Epidermal melanocyte (primary cell): ENCODE data around the gene PCDHGB6.
"Not testable (repeated sequence)": the region's sequence is repeated elsewhere in the genome, so short reads cannot be mapped to it uniquely, and the experiment has no call there.

Experiments used
- DNase-seq: peaks from one replicate; pipeline ENCODE4 v3.0.0; 2011; ENCODE audit warnings: low spot score; ENCODE audit not compliant: insufficient read length

The PCDHGB6 gene

DNA sequence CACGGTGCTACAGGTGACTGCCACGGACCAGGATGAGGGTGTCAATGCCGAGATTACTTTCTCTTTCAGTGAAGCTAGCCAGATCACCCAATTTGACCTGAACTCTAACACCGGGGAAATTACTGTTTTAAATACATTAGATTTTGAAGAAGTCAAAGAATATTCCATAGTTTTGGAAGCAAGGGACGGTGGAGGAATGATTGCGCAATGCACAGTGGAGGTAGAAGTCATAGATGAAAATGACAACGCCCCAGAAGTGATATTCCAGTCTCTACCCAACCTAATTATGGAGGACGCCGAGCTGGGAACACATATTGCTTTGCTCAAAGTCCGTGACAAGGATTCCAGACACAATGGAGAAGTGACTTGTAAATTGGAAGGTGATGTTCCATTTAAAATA is 19.2 kb upstream of the PCDHGB6 start:
- no peak for DNase-seq

DNA sequence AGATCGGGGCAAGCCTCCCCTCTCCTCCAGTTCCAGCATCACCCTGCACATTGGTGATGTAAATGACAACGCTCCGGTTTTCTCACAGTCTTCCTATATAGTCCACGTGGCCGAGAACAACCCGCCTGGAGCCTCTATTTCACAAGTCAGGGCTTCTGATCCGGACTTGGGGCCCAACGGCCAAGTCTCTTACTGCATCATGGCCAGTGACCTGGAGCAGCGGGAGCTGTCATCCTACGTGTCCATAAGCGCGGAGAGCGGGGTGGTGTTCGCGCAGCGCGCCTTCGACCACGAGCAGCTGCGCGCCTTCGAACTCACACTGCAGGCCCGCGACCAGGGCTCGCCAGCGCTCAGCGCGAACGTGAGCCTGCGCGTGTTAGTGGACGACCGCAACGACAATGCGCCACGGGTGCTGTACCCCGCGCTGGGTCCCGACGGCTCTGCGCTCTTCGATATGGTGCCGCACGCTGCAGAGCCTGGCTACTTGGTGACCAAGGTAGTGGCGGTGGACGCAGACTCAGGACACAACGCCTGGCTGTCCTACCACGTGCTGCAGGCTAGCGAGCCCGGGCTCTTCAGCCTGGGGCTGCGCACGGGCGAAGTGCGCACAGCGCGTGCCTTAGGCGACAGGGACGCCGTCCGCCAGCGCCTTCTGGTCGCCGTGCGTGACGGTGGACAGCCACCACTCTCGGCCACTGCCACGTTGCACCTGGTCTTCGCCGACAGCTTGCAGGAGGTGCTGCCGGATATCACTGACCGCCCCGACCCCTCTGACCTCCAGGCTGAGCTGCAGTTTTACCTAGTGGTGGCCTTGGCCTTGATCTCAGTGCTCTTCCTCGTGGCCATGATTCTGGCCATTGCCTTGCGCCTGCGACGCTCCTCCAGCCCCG is 18.4 kb upstream of the PCDHGB6 start:
- DNase-seq = no peak

DNA sequence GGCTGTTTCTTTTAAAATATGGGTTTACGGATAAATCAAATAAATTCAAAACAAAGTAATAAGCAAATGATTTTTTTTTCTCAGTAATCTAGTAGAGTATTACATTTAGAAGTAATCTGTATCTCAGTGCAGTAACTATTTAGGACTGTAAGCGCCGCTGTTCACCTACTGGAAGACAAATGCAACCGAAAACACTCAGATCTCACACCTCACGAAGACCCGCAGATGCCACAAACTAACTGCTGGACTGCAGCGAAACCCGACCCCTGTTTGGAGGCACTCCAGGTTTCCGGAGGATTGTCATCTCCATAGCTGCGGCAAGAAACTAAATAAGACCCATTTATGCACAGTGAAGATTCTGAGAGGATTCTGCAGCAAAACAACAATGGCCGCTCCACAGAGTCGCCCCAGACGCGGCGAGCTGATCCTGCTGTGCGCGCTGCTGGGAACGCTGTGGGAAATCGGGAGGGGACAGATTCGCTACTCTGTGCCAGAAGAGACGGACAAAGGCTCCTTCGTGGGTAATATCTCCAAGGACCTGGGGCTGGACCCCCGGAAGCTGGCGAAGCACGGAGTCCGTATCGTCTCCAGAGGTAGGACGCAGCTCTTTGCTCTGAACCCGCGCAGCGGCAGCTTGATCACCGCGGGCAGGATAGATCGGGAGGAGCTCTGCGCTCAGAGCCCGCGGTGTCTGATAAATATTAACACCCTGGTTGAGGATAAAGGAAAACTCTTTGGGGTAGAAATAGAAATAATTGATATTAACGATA is 15.2 kb upstream of the PCDHGB6 start, which contains the start of gene PCDHGA8:
PCDHGA8 (plus strand) TSS at position 205 of the 770 bp plus-strand sequence; CDS start at position 386, 181 bp downstream.
- DNase-seq = no peak

DNA sequence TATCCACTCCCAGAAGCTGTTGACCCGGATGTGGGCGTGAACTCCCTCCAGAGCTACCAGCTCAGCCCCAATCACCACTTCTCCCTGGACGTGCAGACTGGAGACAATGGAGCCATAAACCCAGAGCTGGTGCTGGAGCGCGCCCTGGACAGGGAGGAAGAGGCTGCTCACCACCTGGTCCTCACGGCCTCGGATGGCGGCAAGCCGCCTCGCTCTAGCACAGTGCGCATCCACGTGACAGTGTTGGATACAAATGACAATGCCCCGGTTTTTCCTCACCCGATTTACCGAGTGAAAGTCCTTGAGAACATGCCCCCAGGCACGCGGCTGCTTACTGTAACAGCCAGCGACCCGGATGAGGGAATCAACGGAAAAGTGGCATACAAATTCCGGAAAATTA is 14.6 kb upstream of the PCDHGB6 start:
- DNase-seq = no peak

DNA sequence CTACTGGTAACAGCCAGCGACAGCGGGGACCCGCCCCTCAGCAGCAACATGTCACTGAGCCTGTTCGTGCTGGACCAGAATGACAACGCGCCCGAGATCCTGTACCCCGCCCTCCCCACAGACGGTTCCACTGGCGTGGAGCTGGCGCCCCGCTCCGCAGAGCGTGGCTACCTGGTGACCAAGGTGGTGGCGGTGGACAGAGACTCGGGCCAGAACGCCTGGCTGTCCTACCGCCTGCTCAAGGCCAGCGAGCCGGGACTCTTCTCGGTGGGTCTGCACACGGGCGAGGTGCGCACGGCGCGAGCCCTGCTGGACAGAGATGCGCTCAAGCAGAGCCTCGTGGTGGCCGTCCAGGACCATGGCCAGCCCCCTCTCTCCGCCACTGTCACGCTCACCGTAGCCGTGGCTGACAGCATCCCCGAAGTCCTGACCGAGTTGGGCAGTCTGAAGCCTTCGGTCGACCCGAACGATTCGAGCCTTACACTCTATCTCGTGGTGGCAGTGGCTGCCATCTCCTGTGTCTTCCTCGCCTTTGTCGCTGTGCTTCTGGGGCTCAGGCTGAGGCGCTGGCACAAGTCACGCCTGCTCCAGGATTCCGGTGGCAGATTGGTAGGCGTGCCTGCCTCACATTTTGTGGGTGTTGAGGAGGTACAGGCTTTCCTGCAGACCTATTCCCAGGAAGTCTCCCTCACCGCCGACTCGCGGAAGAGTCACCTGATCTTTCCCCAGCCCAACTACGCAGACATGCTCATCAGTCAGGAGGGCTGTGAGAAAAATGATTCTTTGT is 13.2 kb upstream of the PCDHGB6 start:
- DNase-seq = not testable (repeated sequence)

DNA sequence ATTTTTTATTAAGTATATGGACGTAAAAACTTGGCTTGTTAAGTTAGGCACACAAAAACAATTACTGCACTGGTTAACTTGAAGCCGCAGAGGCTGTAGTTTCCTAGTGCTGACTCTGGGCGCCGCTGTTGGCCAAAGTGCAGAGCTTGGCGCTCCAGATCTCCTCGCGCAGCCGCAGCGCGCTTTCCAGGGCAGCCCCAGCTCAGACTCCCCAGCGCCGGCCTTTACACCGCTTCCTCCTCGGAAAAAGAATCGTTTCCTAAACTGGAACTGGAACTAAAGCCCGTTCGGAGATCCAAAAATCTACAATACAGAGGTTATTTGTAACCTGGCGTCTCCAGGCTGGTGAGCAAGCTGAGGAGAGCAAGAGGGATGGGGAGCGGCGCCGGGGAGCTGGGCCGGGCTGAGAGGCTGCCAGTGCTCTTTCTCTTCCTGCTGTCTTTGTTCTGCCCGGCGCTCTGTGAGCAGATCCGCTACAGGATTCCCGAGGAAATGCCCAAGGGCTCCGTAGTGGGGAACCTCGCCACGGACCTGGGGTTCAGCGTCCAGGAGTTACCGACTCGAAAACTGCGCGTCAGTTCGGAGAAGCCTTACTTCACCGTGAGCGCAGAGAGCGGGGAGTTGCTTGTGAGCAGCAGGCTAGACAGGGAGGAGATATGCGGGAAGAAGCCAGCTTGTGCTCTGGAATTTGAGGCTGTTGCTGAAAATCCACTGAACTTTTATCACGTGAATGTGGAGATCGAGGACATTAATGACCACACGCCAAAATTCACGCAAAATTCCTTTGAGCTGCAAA is 9.9 kb upstream of the PCDHGB6 start, which contains the start of gene PCDHGB5:
PCDHGB5 (plus strand) TSS at position 192 of the 796 bp plus-strand sequence; CDS start at position 373, 181 bp downstream.
- DNase-seq = not testable (repeated sequence)

DNA sequence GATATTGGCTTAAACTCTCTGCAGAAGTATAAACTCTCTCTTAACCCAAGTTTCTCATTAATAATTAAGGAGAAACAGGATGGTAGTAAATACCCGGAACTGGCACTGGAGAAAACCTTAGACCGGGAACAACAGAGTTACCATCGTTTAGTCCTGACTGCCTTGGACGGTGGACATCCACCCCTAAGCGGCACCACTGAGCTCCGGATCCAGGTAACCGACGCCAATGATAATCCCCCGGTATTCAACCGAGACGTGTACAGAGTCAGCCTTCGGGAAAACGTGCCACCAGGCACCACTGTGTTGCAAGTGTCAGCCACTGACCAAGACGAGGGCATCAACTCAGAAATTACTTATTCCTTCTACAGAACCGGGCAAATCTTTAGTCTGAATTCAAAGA is 9.2 kb upstream of the PCDHGB6 start:
- no peak for DNase-seq

DNA sequence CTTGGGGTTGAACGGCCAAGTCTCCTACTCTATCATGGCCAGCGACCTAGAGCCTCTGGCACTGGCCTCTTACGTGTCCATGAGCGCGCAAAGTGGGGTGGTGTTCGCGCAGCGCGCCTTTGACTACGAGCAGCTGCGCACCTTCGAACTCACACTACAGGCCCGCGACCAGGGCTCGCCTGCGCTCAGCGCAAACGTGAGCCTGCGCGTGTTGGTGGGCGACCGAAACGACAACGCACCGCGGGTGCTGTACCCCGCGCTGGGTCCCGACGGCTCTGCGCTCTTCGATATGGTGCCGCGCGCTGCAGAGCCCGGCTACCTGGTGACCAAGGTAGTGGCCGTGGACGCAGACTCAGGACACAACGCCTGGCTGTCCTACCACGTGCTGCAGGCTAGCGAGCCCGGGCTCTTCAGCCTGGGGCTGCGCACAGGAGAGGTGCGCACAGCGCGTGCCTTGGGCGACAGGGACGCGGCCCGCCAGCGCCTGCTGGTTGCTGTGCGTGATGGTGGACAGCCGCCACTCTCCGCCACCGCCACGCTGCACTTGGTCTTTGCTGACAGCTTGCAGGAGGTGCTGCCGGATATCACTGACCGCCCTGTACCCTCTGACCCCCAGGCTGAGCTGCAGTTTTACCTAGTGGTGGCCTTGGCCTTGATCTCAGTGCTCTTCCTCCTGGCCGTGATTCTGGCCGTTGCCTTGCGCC is 8.1 kb upstream of the PCDHGB6 start:
- no peak for DNase-seq

DNA sequence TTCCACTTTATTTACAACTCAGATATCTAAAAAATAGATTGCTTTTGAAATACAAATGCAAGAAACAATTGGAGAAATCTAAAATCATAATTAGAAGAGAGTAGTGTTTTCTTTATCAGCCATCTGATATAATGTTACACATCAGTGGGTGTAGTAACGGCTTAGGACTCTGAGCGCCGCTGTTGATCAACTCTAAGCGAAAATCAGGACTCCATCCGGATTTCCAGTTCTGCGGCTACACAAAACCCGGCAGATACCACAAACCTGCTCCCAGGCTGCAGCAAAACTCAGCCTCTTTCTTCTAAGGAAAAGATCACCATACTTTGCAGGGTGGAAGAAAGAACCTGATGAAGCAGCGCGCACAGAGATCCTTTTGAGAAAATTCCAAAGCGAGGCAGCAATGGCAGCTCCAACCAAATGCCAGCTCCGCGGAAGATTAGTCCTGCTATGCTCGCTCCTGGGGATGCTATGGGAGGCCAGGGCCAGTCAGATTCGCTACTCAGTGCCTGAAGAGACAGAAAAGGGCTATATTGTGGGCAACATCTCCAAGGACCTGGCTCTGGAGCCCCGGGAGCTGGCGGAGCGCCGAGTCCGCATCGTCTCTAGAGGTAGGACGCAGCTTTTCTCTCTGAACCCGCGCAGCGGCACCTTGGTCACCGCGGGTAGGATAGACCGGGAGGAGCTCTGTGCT is 5.1 kb upstream of the PCDHGB6 start, which contains the start of gene PCDHGA9:
PCDHGA9 (plus strand) TSS at position 226 of the 691 bp plus-strand sequence; CDS start at position 401, 175 bp downstream.
- no peak for DNase-seq

DNA sequence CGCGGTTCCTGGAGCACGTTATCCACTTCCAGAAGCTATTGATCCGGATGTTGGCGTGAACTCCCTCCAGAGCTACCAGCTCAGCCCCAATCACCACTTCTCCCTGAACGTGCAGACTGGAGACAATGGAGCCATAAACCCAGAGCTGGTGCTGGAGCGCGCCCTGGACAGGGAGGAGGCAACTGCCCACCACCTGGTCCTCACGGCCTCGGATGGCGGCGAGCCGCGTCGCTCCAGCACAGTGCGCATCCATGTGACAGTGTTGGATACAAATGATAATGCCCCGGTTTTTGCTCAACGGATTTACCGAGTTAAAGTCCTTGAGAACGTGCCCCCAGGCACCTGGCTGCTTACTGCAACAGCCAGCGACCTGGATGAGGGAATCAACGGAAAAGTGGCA is 4.4 kb upstream of the PCDHGB6 start:
- DNase-seq = no peak

DNA sequence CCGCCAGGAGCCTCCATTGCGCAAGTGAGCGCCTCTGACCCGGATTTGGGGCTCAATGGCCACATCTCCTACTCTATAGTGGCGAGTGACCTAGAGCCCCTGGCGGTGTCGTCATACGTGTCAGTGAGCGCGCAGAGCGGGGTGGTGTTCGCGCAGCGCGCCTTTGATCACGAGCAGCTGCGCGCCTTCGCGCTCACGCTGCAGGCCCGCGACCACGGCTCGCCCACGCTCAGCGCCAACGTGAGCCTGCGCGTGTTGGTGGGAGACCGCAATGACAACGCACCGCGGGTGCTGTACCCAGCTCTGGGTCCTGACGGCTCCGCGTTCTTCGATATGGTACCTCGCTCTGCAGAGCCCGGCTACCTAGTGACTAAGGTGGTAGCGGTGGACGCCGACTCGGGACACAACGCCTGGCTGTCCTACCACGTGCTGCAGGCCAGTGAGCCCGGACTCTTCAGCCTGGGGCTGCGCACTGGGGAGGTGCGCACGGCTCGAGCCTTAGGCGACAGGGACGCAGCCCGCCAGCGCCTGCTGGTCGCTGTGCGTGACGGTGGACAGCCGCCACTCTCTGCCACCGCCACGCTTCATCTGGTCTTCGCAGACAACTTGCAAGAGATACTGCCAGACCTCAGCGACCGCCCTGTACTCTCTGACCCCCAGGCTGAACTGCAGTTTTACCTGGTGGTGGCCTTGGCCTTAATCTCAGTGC is 1.9 kb downstream of the PCDHGB6 start:
- DNase-seq = no peak

DNA sequence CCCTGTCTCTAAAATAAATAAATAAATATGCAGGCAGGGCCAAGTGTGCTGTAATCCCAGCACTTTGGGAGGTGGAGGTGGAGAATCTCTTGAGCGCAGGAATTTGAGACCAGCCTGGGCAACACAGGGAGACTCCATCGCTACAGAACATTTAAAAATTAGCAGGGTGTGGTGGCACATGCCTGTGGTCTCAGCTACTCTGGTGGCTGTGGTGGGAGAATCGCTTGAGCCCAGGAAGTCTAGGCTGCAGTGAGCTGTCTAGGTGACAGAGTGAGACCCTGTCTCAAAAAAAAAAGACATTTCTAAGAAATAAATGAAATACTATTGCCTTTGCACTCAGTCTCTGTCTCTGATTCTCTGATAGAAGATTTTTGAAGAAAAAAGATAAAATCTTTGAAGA is 3.8 kb downstream of the PCDHGB6 start:
- DNase-seq = no peak

DNA sequence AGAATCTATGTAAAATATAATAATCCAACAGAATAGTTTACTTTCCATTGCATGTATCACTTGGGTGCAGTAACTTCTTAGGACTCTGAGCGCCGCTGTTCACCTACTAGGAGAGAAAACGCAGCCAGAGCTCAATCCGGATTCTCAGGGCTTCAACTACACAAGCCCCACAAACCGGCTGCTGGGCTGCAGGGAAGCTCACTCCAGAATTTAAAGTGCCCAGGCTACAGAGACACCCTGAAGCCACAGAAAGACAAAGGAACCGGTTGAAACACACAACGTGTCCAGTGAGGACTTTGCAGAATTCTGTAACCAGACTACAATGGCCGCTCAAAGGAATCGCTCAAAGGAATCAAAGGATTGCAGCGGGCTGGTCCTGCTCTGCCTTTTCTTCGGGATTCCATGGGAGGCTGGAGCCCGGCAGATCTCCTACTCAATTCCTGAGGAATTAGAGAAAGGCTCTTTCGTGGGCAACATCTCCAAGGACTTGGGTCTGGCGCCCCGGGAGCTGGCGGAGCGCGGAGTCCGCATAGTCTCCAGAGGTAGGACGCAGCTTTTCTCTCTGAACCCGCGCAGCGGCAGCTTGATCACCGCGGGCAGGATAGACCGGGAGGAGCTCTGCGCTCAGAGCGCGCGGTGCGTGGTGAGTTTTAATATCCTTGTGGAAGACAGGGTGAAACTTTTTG is 5.2 kb downstream of the PCDHGB6 start, which contains the start of gene PCDHGA10:
PCDHGA10 (plus strand) TSS at position 134 of the 686 bp plus-strand sequence; CDS start at position 323, 189 bp downstream.
- DNase-seq = peak; percentile 46

DNA sequence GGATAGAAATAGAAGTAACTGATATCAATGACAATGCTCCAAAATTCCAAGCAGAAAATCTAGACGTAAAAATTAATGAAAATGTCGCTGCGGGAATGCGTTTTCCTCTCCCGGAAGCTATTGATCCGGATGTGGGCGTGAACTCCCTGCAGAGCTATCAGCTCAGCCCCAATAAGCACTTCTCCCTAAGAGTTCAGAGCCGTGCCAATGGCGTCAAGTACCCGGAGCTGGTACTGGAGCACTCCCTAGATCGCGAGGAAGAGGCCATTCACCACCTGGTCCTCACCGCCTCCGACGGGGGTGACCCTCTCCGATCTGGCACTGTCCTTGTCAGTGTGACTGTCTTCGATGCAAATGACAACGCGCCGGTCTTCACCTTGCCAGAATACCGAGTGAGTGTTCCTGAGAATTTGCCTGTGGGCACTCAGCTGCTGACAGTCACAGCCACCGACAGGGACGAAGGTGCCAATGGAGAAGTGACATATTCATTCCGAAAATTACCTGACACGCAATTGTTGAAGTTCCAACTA is 5.8 kb downstream of the PCDHGB6 start:
- no peak for DNase-seq

DNA sequence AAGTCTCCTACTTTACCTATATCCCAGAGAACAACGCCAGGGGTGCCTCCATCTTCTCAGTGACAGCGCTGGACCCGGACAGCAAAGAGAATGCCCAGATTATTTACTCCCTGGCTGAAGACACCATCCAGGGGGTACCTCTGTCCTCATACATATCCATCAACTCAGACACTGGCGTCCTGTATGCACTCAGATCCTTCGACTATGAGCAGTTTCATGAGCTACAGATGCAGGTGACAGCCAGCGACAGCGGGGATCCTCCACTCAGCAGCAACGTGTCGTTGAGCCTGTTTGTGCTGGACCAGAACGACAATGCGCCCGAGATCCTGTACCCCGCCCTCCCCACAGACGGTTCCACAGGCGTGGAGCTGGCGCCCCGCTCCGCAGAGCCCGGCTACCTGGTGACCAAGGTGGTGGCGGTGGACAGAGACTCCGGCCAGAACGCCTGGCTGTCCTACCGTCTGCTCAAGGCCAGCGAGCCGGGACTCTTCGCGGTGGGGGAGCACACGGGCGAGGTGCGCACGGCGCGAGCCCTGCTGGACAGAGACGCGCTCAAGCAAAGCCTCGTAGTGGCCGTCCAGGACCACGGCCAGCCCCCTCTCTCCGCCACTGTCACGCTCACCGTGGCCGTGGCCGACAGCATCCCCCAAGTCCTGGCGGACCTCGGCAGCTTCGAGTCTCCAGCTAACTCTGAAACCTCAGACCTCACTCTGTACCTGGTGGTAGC is 6.9 kb downstream of the PCDHGB6 start:
- DNase-seq = not testable (repeated sequence)

DNA sequence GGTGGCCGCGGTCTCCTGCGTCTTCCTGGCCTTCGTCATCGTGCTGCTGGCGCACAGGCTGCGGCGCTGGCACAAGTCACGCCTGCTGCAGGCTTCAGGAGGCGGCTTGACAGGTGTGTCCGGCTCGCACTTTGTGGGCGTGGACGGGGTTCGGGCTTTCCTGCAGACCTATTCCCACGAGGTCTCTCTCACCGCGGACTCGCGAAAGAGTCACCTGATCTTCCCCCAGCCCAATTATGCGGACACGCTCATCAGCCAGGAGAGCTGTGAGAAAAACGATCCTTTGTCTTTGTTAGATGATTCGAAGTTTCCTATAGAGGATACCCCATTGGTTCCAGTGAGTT is 7.4 kb downstream of the PCDHGB6 start:
- not testable (repeated sequence) for DNase-seq
